ENCODE measurements around the gene PNPLA8.

DNA sequence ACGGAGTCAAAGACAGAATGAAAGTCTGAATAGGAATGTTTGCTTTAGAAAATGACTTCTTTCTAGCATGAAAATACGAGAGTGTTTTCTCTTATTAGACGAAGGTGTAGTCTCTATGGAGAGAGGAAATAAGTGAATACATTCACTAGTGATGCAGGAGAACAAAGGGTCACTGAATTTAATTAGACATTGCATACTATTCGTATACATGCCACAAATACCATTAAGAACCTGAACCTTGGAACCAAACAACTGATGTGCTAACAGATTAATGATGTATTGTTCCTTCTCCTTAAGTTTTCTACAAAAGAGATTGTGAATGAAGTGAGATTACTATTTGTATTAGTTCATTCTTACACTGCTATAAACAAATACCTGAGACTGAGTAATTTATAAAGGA is 33.3 kb upstream of the PNPLA8 start:
- TF ChIP-seq, protein P1, sequence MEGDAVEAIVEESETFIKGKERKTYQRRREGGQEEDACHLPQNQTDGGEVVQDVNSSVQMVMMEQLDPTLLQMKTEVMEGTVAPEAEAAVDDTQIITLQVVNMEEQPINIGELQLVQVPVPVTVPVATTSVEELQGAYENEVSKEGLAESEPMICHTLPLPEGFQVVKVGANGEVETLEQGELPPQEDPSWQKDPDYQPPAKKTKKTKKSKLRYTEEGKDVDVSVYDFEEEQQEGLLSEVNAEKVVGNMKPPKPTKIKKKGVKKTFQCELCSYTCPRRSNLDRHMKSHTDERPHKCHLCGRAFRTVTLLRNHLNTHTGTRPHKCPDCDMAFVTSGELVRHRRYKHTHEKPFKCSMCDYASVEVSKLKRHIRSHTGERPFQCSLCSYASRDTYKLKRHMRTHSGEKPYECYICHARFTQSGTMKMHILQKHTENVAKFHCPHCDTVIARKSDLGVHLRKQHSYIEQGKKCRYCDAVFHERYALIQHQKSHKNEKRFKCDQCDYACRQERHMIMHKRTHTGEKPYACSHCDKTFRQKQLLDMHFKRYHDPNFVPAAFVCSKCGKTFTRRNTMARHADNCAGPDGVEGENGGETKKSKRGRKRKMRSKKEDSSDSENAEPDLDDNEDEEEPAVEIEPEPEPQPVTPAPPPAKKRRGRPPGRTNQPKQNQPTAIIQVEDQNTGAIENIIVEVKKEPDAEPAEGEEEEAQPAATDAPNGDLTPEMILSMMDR (conservative IDR thresholded peaks at IDR 0.05; ENCODE audit: low read length) = no peak
- no peak for TF ChIP-seq EZH2phosphoT487 (IDR thresholded peaks at IDR 0.05; ENCODE audit: borderline replicate concordance)

Measured in Loucy (cell line).